ENCODE data around the gene PIN4.

DNA sequence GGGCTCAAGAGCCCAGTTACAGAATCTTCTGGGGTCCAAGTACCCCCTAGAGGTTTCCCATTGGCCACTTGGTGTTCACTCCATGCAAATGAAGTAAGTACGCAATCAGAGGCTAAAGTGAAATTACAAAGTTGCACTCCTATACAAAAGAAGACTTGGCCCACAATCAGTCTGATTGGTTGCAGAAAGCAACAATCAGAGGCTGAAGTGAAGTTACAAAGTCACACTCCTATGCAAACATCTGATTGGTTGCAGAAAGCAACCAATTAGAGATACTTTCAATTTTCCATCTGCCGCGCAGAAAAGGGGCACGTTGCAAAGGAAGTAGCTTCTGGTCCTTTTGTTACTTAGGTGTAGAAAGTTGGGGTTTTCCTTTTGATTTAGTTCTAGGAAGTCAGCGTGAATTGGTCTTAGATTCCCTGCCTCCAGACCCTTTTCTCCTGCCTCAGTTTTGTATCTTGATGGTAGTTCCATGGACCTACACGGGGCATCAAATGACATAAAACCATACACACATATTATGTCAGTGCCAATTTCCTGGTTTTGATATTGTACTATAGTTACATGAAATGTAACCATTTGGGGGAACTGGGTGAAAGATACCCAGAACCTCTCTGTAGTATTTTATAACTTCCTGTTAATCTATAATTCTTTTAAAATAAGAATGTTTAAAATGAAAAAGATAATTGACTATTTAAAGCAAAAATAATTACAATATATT, 12.4 kb upstream of the PIN4 start:
- TF ChIP-seq, protein P1, sequence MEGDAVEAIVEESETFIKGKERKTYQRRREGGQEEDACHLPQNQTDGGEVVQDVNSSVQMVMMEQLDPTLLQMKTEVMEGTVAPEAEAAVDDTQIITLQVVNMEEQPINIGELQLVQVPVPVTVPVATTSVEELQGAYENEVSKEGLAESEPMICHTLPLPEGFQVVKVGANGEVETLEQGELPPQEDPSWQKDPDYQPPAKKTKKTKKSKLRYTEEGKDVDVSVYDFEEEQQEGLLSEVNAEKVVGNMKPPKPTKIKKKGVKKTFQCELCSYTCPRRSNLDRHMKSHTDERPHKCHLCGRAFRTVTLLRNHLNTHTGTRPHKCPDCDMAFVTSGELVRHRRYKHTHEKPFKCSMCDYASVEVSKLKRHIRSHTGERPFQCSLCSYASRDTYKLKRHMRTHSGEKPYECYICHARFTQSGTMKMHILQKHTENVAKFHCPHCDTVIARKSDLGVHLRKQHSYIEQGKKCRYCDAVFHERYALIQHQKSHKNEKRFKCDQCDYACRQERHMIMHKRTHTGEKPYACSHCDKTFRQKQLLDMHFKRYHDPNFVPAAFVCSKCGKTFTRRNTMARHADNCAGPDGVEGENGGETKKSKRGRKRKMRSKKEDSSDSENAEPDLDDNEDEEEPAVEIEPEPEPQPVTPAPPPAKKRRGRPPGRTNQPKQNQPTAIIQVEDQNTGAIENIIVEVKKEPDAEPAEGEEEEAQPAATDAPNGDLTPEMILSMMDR (IDR thresholded peaks at IDR 0.05; ENCODE audit: poor library complexity) = no peak
- TF ChIP-seq EZH2 (IDR thresholded peaks at IDR 0.05; ENCODE audit: borderline replicate concordance) = no peak
